ENCODE measurements around the gene PAX2. TPM values are rescaled to one million over a fixed set of nuclear protein-coding genes. Genes with fewer than 3 reads are reported as not detected.

PAX2 gene
- total and polyA plus RNA-seq, 2 of the 8 experiments (the other 6 are each of a cell fraction or from before 2014, with no cell fraction given), result 0.02 TPM; not detected in 1

DNA sequence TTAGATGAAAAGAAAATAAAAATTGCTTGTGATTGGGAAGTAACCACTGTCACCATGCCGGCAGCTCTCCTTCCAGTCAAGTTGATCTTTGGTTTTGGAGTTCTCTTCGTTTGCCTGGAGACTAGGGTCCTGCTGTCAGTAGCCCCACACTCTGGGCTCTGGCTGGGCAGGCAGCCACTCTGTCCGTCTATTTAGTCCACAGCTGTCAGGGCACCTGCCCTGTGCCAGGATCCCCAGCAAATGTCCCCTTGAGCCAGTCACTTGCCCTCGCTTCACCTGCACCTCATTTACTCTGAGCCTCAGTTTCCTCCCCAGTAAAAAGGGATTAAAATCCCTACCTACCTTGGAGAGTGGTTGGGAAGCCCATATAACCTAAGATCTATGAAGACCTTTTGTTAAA is 55.5 kb downstream of the PAX2 start (continued):
- TF ChIP-seq ATF3 (IDR thresholded peaks at IDR 0.05; ENCODE audit: insufficient read depth, low read depth, low read length) (no peak), RXRA (IDR thresholded peaks at IDR 0.05; ENCODE audit: insufficient read depth, low read depth, low read length) (no peak), CBX5 (IDR thresholded peaks at IDR 0.05; ENCODE audit: low read depth, low read length) (no peak), PHF8 (conservative IDR thresholded peaks at IDR 0.05; ENCODE audit: low read depth, low read length) (no peak), JUN (IDR thresholded peaks at IDR 0.05; ENCODE audit: low read depth, low read length) (no peak), RNF2 (IDR thresholded peaks at IDR 0.05; ENCODE audit: borderline replicate concordance, low read depth, low read length, missing control alignments, poor library complexity, severe bottlenecking) (no peak), TAF1 (IDR thresholded peaks at IDR 0.05; ENCODE audit: low read depth, low read length) (no peak), BACH1 (IDR thresholded peaks at IDR 0.05; ENCODE audit: low read length) (no peak)

Measured in H1 (cell line).